GM18520 (cell line): ENCODE measurements around the gene HYDIN.

ENCODE experiments used
- ATAC-seq: cut with Tn5 transposase; IDR thresholded peaks from one replicate; pipeline ENCODE4 v1.9.1; 2021; ENCODE audit not compliant: unreplicated experiment

Gene HYDIN

DNA sequence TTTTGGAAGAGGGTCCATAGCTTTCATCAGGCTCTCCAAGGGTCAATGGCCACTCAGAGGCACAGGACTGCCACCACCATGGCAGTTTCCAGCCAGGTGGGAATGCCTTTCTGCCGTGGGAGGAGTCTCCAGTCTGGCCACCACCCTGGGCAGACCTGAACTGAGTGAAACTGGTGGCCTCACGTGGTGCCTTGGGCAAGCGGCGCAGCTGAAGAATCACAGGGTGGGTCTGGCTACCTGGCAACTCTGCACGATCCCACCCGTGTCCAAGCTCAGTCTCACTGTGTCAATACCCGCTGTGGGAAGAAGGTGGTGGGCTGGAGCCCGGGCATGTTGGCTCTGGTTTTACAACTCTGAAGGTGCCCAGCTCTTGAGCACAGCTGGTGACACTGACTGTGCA, 461.4 kb downstream of the HYDIN start:
- no peak for ATAC-seq

DNA sequence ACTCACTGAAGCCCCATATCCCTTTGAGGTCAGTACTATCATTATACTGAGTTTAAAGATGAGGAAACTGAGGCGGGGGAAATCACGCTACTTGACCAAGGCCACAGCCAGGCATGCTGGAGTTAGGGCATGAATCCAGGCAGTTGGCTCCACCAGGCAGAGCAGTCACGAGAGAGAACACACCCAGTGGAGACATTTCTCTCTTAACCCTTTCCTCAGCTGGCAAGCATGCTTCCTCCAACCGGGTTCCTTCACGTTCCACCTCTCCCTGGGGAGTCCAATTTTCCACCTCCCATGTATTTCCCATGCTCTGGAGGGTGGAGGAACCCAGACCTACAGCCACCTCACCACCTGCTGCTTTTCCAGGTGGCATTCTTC, 462.3 kb downstream of the HYDIN start:
- ATAC-seq = no peak

DNA sequence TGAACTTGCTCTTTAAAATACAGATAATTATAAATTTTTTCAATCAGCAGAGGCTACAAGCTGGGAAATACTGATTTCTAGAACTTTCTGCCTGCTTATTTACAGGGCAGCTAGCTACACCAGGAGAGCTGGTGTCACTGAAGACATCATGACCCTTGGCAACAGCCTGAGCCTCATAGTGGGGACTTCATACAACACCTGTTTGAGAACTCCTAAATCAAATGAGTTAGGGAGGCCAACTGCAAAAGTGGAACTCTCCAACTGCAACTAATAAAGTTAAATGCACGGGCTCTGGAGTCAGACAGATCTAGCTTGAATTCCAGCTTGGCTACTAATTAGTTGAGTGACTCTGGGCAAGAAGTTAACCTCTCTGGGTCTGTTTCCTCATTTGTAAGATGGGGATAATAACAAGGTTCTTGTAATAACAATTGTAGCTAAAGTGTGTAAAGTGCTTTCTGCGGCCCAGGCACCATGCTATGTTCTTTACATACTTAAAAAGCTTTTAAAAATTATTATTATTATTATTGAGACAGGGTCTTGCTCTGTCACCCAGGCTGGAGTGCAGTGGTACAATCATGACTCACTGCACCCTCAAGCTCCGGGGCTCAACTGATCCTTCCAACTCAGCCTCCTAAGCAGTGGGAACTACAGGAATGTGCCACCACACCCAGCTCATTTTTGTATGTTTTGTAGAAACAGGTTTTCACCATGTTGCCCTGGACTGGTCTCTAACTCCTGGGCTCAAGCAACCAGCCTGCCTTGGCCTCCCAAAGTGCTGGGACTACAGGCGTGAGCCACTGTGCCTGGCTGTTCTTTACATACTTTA, 462.9 kb downstream of the HYDIN start:
- ATAC-seq = no peak

DNA sequence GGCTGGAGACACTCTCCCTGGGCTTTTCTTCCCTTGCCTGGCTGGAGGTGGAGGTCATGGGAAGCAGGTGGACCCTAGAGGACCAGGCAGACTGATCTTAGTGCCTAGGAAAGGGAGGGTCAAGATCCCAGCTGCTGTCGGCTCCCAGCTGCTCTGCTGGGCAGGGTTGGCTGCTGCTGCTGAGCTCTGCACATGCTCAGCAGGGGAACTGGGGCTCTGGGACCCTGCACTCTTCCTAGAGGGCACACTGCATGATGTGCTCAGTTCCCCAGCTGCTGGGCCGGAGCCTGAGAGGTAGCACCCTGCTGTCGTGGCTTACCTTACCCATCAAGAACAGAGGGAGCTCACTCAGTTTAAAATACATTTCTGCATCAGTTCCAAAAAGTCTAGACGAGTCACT, 463.9 kb downstream of the HYDIN start:
- no peak for ATAC-seq

DNA sequence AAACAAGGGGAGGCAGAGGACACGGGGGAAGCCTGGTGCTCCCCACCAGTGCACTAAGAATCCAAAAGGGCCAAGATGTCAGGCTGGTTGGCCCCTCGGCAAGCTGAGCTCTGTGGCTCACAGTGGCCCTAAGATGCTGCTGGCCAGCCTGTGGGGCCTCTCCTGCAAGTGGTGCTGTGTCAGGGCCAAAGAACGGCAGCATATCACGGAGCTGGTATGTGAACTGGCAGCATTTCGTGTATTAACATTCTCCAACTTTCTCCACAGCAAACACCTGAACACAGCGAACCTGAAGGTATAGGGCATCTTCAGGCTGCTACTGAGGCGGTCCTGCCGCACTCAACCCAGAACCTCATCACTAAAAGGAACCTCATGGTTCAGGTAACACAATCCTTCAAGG, 464.3 kb downstream of the HYDIN start:
- no peak for ATAC-seq

DNA sequence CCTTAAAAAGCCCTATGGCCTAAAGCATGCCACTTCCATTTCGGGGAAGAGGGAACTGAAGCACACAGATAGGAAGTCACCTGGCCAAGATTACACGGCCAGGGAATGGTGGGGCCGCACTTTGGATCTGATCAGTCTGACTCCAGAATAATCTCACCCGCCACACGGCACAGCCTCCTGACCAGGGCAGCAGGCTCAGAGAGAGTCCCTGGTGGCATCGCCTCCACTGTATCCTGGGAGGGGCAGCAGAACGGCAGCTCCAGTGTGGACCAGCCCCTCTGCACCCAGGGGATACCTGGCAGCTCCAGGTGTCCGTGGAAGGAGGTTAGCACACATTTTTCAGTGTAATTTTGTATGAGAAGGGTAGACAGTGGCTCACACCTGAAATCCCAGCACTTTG, 465.0 kb downstream of the HYDIN start:
- no peak for ATAC-seq

DNA sequence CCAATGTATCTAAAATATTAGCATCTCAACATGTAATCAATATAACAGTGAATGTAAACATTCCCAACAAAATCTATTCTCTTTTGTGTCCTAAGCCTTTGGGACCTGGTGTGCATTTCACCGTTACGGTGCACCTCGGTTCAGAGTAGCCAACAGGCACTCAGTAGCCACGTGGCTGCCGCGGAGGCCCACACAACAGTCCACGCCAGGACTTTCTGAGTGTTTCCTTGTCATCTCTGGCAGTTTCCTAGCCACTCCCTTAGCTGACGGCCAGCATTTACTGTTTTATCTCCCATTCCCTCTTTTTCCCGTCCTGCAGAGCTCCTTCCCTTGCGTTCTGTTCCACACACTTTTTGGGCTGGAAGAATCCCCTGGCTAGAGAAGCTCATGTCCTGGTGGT, 465.9 kb downstream of the HYDIN start:
- no peak for ATAC-seq

DNA sequence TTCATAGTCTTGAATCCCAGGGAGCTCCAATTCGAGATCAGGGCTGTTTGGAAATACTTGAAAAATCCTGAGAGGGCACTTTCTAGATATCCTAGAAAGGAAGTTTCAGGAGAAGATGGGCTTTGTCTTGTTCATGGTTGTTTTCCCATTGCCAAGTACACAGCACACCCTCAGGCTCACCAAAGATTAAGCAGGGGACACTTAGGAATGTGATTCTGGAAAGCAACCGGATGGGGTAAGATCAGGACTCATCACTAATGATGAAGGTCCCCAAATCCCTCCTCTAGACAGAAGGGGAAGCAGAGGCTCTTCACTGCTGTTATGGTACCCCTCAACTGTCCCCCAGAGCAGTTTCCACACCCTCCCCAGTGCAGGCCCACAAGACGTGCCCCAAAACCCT, 470.3 kb downstream of the HYDIN start:
- no peak for ATAC-seq

DNA sequence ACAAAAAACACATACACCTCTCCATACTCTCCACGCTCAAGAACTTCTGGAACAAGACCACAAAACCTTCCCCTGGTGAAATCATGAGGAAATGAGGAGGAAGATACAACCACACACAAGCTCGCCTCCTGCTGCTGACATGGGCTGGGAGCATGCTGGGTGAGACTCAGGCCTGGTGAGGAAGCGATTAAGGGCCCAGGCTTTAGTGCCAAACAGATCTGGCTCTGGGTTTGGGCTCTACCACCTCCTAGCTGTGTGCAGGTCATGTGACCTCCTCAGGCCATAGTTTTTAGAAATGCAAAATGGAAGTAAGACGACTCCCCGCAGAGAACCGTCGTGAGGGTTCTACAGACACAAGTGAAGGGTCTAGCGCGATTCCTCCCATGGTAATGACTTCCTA, 470.9 kb downstream of the HYDIN start:
- ATAC-seq = no peak

DNA sequence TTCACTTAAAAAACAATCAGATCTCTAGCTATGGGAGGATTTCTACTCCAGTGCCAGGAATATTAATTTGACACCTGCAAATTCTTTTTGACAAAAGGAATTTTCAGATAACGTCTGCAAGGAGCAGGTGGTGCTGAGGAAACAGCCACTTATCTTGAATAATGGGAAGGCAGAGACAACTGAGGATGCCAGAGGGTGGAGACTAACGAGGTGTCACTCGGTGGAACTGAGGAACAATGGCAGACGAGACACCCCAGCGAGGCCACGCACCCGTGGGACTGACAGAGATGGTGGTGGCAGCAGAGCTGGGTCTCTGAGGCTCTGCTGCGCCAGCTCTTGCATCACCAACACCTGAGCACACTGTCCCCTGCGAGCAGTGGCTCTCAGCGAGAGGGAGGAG, 471.7 kb downstream of the HYDIN start:
- no peak for ATAC-seq
